GM11168 (cell line): ENCODE measurements around the gene COP1.

Experiments used
- in situ Hi-C: fragments of 300-500 bp; cut with MboI; formaldehyde crosslinking; loops from one replicate; pipeline ENCODE4 v1.12.0; 2022; ENCODE audit warnings: low sequenced_read_pairs; ENCODE audit not compliant: unreplicated experiment

The COP1 gene

GRCh38 chr1:175911138-175911537 is 295.9 kb downstream of the COP1 start:
- in situ Hi-C loops, result no loop called here

GRCh38 chr1:175906370-175906769 is 300.7 kb downstream of the COP1 start:
- in situ Hi-C loops, result no loop called here

- in situ Hi-C loops, result no loop called here
Observed at GRCh38 chr1:175904808-175905207, 302.3 kb downstream of the COP1 start.

- in situ Hi-C loops, result no loop called here
Observed at GRCh38 chr1:175902281-175902680, 304.8 kb downstream of the COP1 start.

- in situ Hi-C loops, result no loop called here
Observed at GRCh38 chr1:175901076-175901836, 305.8 kb downstream of the COP1 start.

- in situ Hi-C loops, result no loop called here
Observed at GRCh38 chr1:175900171-175900570, 306.9 kb downstream of the COP1 start.

- in situ Hi-C loops, result no loop called here
Observed at GRCh38 chr1:175895966-175896365, 311.1 kb downstream of the COP1 start.
